ENCODE data around the gene TRERF1. TPM values are rescaled to one million over a fixed set of nuclear protein-coding genes. Genes with fewer than 3 reads are reported as not detected.

The TRERF1 gene
- polyA plus RNA-seq, 3 donors = 0.58 to 10.0 (median 2.0) TPM

DNA sequence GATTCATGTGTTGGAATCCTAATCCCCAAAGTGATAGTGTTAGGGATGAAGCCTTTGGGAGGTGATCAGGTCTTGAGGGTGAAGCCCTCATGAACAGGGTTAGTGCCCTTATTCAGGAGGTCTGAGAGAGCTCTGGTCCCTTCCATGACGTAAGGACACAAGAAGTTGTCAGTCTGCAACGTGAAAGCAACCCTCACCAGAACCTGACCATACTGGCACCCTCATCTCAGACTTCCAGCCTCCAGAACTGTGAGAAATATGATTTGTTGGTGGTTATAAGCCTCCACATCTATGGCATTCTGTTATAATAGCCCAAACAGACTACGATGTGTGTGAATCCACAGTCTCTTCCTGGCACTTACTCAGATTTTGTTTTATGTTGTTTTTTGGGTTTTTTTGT is 90.7 kb downstream of the TRERF1 start:
- peaks cover 41 to 50% of the 10 kb centered on the region in 2 donors for H3K36me3 Mint-ChIP-seq
- no peak overlapping the region for H3K4me3 Mint-ChIP-seq
- Histone ChIP-seq H3K9me3 (replicated peaks in 1 of 2; ENCODE audit: control insufficient read depth in 1 of 2, insufficient read depth in 1 of 2, low read length in 2 of 2) (no peaks in the 10 kb centered on the region), H3K27me3 (ENCODE audit: control insufficient read depth in 2 of 2, insufficient read depth in 2 of 2, low read length in 2 of 2) (no peaks in the 10 kb centered on the region), H2AFZ (ENCODE audit: insufficient read depth, low read depth, low read length, poor library complexity, severe bottlenecking) (no peak overlapping the region), H3K36me3 (replicated peaks in 1 of 2; ENCODE audit: control insufficient read depth in 1 of 2, insufficient read depth in 2 of 2, low read length in 2 of 2) (peaks cover 9 to 30% of the 10 kb centered on the region in 2 donors), H3K4me2 (replicated peaks; ENCODE audit: extremely low read depth, low read length, poor library complexity, severe bottlenecking) (no peak overlapping the region), H3K4me3 (replicated peaks in 1 of 3; ENCODE audit: low read depth in 2 of 3, low read length in 3 of 3) (no peak overlapping the region), H3K9ac (ENCODE audit: insufficient read depth, low read length, poor library complexity, severe bottlenecking) (no peak overlapping the region), H3K79me2 (ENCODE audit: insufficient read depth, low read length) (peaks cover 79% of the 10 kb centered on the region), H3K4me1 (ENCODE audit: control insufficient read depth in 1 of 2, insufficient read depth in 2 of 2, low read length in 2 of 2) (peaks cover 30 to 32% of the 10 kb centered on the region in 2 donors), H3K27ac (ENCODE audit: low read depth in 1 of 2, low read length in 2 of 2) (no peak overlapping the region), H4K20me1 (ENCODE audit: insufficient read depth, low read length) (no peaks in the 10 kb centered on the region)
- no peaks in the 10 kb centered on the region for H3K9me3 Mint-ChIP-seq
- H3K27ac Mint-ChIP-seq = peak overlapping the region in 3 of 7 donors; percentile 7 to 41 (median 37)
- peaks cover 33% of the 10 kb centered on the region for H3K4me1 Mint-ChIP-seq
- DNase-seq = no peak
- WGBS (ENCODE audit: insufficient coverage) = no CpG with 5 or more reads among the region's 3 CpGs
- TF ChIP-seq CTCF (IDR thresholded peaks at IDR 0.05) = no peak
- intact Hi-C loops (cut with micrococcal nuclease) = loop anchor here (5.0 to 10.0 kb wide), 3 partner anchors 46 to 51 kb away; no protein-coding TSS in a partner anchor
- peaks cover 0 to 3% (median 0%) of the 10 kb centered on the region in 3 donors for H3K27me3 Mint-ChIP-seq (ENCODE audit: low read depth in 3 of 3)

DNA sequence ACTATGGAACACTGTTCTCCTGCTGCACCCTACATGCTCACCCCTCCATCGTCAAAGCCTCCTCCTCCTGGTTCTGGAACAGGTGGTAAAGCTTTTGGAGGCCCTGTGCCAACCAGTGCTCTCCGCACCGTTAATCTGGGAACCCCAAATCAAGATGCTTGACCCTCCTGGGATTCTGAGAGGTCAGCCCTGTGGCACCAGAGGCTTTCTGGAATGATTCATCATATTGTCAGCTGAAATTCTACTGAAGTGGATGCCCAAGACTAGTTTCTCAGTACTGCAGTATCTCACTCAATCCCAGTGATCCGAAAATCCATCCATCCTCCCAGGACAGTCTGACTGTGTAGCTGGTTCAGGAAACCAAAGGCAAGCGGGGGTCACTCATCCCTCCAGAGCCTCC is 92.7 kb downstream of the TRERF1 start:
- Histone ChIP-seq H3K9me3 (replicated peaks in 1 of 2; ENCODE audit: control insufficient read depth in 1 of 2, insufficient read depth in 1 of 2, low read length in 2 of 2) (no peaks in the 10 kb centered on the region), H3K4me3 (replicated peaks in 1 of 3; ENCODE audit: low read depth in 2 of 3, low read length in 3 of 3) (no peak overlapping the region), H4K20me1 (ENCODE audit: insufficient read depth, low read length) (no peaks in the 10 kb centered on the region), H3K9ac (ENCODE audit: insufficient read depth, low read length, poor library complexity, severe bottlenecking) (no peak overlapping the region), H3K27ac (ENCODE audit: low read depth in 1 of 2, low read length in 2 of 2) (no peak overlapping the region), H3K4me2 (replicated peaks; ENCODE audit: extremely low read depth, low read length, poor library complexity, severe bottlenecking) (no peak overlapping the region), H2AFZ (ENCODE audit: insufficient read depth, low read depth, low read length, poor library complexity, severe bottlenecking) (no peak overlapping the region), H3K79me2 (ENCODE audit: insufficient read depth, low read length) (peaks cover 69% of the 10 kb centered on the region), H3K27me3 (ENCODE audit: control insufficient read depth in 2 of 2, insufficient read depth in 2 of 2, low read length in 2 of 2) (no peaks in the 10 kb centered on the region), H3K4me1 (ENCODE audit: control insufficient read depth in 1 of 2, insufficient read depth in 2 of 2, low read length in 2 of 2) (peaks cover 10 to 12% of the 10 kb centered on the region in 2 donors), H3K36me3 (replicated peaks in 1 of 2; ENCODE audit: control insufficient read depth in 1 of 2, insufficient read depth in 2 of 2, low read length in 2 of 2) (peaks cover 9 to 30% of the 10 kb centered on the region in 2 donors)
- intact Hi-C loops (cut with micrococcal nuclease) = no loop called here
- peaks cover 0 to 2% (median 0%) of the 10 kb centered on the region in 3 donors for H3K27me3 Mint-ChIP-seq (ENCODE audit: low read depth in 3 of 3)
- peaks cover 18% of the 10 kb centered on the region for H3K4me1 Mint-ChIP-seq
- no peak for TF ChIP-seq CTCF (IDR thresholded peaks at IDR 0.05)
- peak overlapping the region in 2 of 7 donors; percentile 20 to 32 for H3K27ac Mint-ChIP-seq
- WGBS (ENCODE audit: insufficient coverage) = no CpG with 5 or more reads among the region's 5 CpGs
- H3K9me3 Mint-ChIP-seq = no peaks in the 10 kb centered on the region
- no peak overlapping the region for H3K4me3 Mint-ChIP-seq
- H3K36me3 Mint-ChIP-seq = peaks cover 36 to 48% of the 10 kb centered on the region in 2 donors
- no peak for DNase-seq
